Vagina (tissue), 2 donors: ENCODE data around the gene EDC3.
"Not testable (repeated sequence)": the region's sequence is repeated elsewhere in the genome, so short reads cannot be mapped to it uniquely, and the experiment has no call there.

Experiments
- POLR2A ChIP-seq, 2 donors: fragments of 450-650 bp; IDR thresholded peaks; one replicate each; pipeline ENCODE4 v1.6.1; 2017; ENCODE audit warnings: antibody characterized with exemption in 2 of 2, mild to moderate bottlenecking in 2 of 2, moderate library complexity in 2 of 2
- TF ChIP-seq, protein P1 (sequence below), 3 experiments: fragments of 450-650 bp in 2 of 3; fragments of 200-600 bp in 1 of 3; sonication (generic) in 1 of 3; IDR thresholded peaks; one replicate each; pipeline ENCODE4 v1.5.1; 2017 to 2019; ENCODE audit warnings: antibody characterized with exemption in 3 of 3, mild to moderate bottlenecking in 2 of 3, moderate library complexity in 2 of 3

DNA sequence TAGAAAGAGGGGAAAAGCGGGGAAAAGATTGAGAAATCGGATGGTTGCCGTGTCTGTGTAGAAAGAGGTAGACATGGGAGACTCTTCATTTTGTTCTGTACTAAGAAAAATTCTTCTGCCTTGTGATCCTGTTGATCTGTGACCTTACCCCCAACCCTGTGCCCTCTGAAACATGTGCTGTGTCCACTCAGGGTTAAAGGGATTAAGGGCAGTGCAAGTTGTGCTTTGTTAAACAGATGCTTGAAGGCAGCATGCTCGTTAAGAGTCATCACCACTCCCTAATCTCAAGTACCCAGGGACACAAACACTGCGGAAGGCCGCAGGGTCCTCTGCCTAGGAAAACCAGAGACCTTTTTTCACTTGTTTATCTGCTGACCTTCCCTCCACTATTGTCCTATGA lies 33.5 kb upstream of the EDC3 start:
- TF ChIP-seq, protein P1, sequence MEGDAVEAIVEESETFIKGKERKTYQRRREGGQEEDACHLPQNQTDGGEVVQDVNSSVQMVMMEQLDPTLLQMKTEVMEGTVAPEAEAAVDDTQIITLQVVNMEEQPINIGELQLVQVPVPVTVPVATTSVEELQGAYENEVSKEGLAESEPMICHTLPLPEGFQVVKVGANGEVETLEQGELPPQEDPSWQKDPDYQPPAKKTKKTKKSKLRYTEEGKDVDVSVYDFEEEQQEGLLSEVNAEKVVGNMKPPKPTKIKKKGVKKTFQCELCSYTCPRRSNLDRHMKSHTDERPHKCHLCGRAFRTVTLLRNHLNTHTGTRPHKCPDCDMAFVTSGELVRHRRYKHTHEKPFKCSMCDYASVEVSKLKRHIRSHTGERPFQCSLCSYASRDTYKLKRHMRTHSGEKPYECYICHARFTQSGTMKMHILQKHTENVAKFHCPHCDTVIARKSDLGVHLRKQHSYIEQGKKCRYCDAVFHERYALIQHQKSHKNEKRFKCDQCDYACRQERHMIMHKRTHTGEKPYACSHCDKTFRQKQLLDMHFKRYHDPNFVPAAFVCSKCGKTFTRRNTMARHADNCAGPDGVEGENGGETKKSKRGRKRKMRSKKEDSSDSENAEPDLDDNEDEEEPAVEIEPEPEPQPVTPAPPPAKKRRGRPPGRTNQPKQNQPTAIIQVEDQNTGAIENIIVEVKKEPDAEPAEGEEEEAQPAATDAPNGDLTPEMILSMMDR (IDR thresholded peaks at IDR 0.05), result not testable (repeated sequence)
- TF ChIP-seq POLR2A (IDR thresholded peaks at IDR 0.05), result not testable (repeated sequence)
